ENCODE data around the gene EED.

EED gene, protein sequence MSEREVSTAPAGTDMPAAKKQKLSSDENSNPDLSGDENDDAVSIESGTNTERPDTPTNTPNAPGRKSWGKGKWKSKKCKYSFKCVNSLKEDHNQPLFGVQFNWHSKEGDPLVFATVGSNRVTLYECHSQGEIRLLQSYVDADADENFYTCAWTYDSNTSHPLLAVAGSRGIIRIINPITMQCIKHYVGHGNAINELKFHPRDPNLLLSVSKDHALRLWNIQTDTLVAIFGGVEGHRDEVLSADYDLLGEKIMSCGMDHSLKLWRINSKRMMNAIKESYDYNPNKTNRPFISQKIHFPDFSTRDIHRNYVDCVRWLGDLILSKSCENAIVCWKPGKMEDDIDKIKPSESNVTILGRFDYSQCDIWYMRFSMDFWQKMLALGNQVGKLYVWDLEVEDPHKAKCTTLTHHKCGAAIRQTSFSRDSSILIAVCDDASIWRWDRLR

DNA sequence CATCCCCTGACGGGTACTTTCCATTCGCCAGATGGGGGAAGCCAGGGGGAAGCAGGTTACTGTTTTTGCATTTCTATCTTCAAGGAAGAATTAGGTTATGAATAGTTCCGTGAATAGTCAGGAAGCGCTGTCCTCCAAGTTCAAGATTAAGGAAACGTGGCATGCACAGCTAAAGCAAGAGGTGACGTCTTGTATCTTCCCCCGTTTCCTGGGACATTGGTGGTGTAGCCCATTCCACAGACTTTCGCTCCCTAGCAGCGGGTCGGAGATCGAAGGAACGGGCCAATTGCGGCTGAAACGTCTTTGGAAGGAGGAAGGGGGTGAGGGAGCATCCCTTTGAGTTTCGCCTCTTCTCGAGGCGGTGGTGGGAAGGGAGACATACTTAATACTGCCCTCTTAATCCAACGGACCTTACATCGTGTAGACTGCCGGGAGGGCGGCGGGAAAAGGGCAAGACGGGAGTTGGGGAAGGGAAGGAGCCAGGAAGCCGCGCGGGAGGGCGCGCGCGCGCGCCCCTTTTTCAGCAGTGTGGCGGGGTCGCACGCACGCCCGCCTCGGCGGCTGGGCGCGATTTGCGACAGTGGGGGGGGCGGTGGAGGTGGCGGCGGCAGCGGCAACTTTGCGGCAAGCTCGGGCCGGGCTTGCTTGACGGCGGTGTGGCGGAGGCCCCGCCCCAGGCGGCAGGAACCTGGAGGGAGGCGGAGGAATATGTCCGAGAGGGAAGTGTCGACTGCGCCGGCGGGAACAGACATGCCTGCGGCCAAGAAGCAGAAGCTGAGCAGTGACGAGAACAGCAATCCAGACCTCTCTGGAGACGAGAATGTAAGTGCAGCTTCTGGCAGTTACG, at the start of gene EED:
EED (plus strand) TSS at position 232 of the 847 bp plus-strand sequence; CDS start at position 709, 477 bp downstream.
- POLR2A ChIA-PET: interaction anchor here (0.6 to 1.1 kb wide), 2 partner anchors 11 to 51 kb away, joined by 3 to 6 read pairs; no protein-coding TSS in a partner anchor
- DNase-seq (ENCODE audit: extremely low spot score): peak; percentile 90

DNA sequence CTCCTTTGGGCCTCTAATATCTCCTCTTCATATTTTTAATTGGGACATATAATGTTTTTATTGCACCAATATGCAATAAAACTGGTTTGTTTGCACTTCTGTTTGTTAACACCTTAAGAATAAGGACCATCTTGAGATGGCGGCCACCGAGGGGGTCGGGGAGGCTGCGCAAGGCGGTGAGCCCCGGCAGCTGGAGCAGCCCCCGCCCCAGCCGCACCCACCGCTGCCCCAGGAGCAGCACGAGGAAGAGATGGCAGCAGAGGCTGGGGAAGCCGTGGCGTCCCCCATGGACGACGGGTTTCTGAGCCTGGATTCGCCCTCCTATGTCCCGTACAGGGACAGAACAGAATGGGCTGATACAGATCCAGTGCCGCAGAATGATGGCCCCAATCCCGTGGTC, 49.6 kb upstream of the EED start:
- ChIA-PET POLR2A (no interaction called here), CTCF (interaction anchor here (1.3 to 3.0 kb wide), 12 partner anchors 10 to 154 kb away, joined by 3 to 53 read pairs (median 16); partner anchors contain the start of gene PICALM)
- DNase-seq (ENCODE audit: extremely low spot score): no peak
- TF ChIP-seq, protein P1, sequence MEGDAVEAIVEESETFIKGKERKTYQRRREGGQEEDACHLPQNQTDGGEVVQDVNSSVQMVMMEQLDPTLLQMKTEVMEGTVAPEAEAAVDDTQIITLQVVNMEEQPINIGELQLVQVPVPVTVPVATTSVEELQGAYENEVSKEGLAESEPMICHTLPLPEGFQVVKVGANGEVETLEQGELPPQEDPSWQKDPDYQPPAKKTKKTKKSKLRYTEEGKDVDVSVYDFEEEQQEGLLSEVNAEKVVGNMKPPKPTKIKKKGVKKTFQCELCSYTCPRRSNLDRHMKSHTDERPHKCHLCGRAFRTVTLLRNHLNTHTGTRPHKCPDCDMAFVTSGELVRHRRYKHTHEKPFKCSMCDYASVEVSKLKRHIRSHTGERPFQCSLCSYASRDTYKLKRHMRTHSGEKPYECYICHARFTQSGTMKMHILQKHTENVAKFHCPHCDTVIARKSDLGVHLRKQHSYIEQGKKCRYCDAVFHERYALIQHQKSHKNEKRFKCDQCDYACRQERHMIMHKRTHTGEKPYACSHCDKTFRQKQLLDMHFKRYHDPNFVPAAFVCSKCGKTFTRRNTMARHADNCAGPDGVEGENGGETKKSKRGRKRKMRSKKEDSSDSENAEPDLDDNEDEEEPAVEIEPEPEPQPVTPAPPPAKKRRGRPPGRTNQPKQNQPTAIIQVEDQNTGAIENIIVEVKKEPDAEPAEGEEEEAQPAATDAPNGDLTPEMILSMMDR (IDR thresholded peaks at IDR 0.05; ENCODE audit: control extremely low read depth, extremely low read depth, low read depth, missing control alignments): no peak

More for the DNA sequence above, at the start of gene EED:
- TF ChIP-seq, protein P1 (IDR thresholded peaks at IDR 0.05; ENCODE audit: control extremely low read depth, extremely low read depth, low read depth, missing control alignments): no peak
- CTCF ChIA-PET: interaction anchor here (0.8 to 1.0 kb wide), 3 partner anchors 18 to 51 kb away, joined by 3 read pairs; no protein-coding TSS in a partner anchor

DNA sequence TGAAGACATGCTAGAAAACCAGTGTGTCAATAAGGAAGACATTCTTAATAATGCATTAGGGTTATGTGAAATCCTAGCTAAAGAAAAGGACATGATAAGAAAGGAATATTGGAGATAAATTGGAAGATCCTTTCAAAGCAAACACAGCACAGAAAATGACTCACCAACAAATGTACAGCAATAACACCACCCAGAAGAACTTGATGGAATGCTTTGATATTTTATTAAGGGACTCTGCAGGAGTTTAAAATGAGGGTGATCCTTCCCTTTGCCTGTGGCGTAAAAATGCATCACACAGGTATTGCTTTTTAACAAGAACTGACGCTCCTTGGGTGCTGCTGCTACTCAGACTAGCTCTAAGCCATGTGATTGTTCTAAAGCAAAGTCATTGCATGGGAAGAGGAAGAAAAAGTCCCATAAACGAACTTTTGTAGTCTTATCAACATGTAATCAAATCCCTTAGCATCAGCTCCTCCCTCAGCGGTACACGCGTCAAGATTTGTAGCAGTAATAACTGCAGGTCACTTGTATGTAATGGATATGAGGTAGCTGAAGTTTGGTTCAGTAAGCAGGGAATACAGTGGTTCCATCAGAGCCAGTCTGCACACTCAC, 48.4 kb upstream of the EED start:
- DNase-seq (ENCODE audit: extremely low spot score): no peak
- TF ChIP-seq, protein P1 (IDR thresholded peaks at IDR 0.05; ENCODE audit: control extremely low read depth, extremely low read depth, low read depth, missing control alignments): no peak
- CTCF ChIA-PET: interaction anchor here (1.0 to 2.4 kb wide), 6 partner anchors 9 to 155 kb away, joined by 3 to 8 read pairs (median 5); no protein-coding TSS in a partner anchor
- POLR2A ChIA-PET: no interaction called here

DNA sequence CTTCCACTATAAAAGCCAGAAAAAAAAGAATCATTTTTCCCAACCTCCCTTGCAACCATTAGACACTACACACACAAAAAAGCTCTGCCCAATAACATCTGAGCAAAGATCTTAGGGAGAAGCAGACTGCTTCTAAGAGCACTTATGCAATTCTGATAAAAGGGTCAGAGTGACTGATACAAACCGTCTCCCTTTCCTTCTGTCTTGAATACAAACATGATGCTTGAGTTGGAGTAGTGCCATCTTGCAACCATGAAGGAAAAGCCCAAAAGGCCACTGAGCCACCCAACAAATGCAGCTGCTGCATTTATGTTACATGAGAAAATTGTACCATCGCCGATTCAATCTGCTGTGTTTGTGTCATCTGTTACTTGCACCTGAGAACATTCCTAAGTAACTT, 47.6 kb upstream of the EED start:
- CTCF ChIA-PET: interaction anchor here (1.0 to 2.4 kb wide), 4 partner anchors 8 to 73 kb away, joined by 3 to 8 read pairs (median 6); no protein-coding TSS in a partner anchor
- no peak for DNase-seq (ENCODE audit: extremely low spot score)
- POLR2A ChIA-PET: no interaction called here
- TF ChIP-seq, protein P1 (IDR thresholded peaks at IDR 0.05; ENCODE audit: control extremely low read depth, extremely low read depth, low read depth, missing control alignments): no peak

DNA sequence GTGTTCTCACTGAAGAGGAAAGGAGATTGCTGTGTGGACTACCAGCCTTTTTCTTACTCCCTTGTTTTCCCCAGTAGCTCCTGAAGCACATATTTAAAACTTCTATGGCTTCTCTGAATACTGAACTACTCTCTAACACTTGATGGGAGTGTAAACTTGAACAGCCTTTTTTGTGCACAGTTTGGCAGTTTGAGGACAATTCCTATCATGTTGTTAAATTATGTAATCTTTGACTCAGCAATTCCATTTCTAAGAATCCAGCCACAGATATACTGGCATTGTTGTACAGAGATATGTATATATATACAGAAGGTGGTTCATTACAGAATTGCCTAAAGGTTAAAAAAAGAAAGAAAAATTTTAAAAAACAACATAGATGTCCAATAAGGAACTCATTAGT, 47.1 kb upstream of the EED start:
- TF ChIP-seq, protein P1 (IDR thresholded peaks at IDR 0.05; ENCODE audit: control extremely low read depth, extremely low read depth, low read depth, missing control alignments): no peak
- no peak for DNase-seq (ENCODE audit: extremely low spot score)
- ChIA-PET CTCF (interaction anchor here (1.0 to 2.4 kb wide), 3 partner anchors 8 to 73 kb away, joined by 3 to 8 read pairs (median 6); no protein-coding TSS in a partner anchor), POLR2A (no interaction called here)

Measured in GM10248 (cell line).